WTC11 (cell line): Measurements from ENCODE around the gene ZNHIT1. TPM values are rescaled to one million over a fixed set of nuclear protein-coding genes. Genes with fewer than 3 reads are reported as not detected.

Source experiments
- ATF1 ChIP-seq: sonication (generic); formaldehyde crosslinking; IDR thresholded peaks from 2 replicates; pipeline ENCODE4 v1.8.1; 2023; ENCODE audit warnings: mild to moderate bottlenecking, moderate library complexity, missing genetic modification reagents
- CREM ChIP-seq: sonication (generic); formaldehyde crosslinking; IDR thresholded peaks from 2 replicates; pipeline ENCODE4 v1.8.1; 2022; ENCODE audit warnings: mild to moderate bottlenecking, missing genetic modification reagents, moderate library complexity
- FOXK1 ChIP-seq: sonication (generic); formaldehyde crosslinking; IDR thresholded peaks from 2 replicates; pipeline ENCODE4 v1.8.0; 2022; ENCODE audit warnings: mild to moderate bottlenecking, moderate library complexity, missing genetic modification reagents
- GTF2I ChIP-seq: fragments of 250-450 bp; sonication (Bioruptor Pico); conservative IDR thresholded peaks from 2 replicates; pipeline ENCODE4 v1.4.0; 2021; ENCODE audit warnings: mild to moderate bottlenecking
- HMGA2 ChIP-seq: fragments of 250-450 bp; sonication (Bioruptor Pico); IDR thresholded peaks from 2 replicates; pipeline ENCODE4 v1.4.0; 2021; ENCODE audit warnings: mild to moderate bottlenecking, moderate library complexity
- NFATC4 ChIP-seq: fragments of 250-450 bp; sonication (Bioruptor Pico); IDR thresholded peaks from 2 replicates; pipeline ENCODE4 v1.9.0; 2021; ENCODE audit warnings: mild to moderate bottlenecking
- NFE2L1 ChIP-seq: sonication (generic); formaldehyde crosslinking; IDR thresholded peaks from 2 replicates; pipeline ENCODE4 v1.8.1; 2023; ENCODE audit warnings: missing genetic modification reagents
- NR2C2 ChIP-seq: sonication (generic); formaldehyde crosslinking; IDR thresholded peaks from 2 replicates; pipeline ENCODE4 v1.8.0; 2022; ENCODE audit warnings: mild to moderate bottlenecking, missing genetic modification reagents
- OVOL2 ChIP-seq: fragments of 250-450 bp; sonication (Bioruptor Pico); IDR thresholded peaks from 2 replicates; pipeline ENCODE4 v1.9.0; 2021; ENCODE audit warnings: mild to moderate bottlenecking, borderline replicate concordance
- RELA ChIP-seq: sonication (generic); formaldehyde crosslinking; IDR thresholded peaks from 2 replicates; pipeline ENCODE4 v1.8.1; 2022; ENCODE audit warnings: missing genetic modification reagents, mild to moderate bottlenecking, borderline replicate concordance
- RORB ChIP-seq: fragments of 250-450 bp; sonication (Bioruptor Pico); IDR thresholded peaks from 2 replicates; pipeline ENCODE4 v1.9.0; 2021; ENCODE audit warnings: mild to moderate bottlenecking
- TP53 ChIP-seq: sonication (generic); formaldehyde crosslinking; IDR thresholded peaks from 2 replicates; pipeline ENCODE4 v1.8.1; 2023; ENCODE audit warnings: mild to moderate bottlenecking, missing genetic modification reagents
- ZNF121 ChIP-seq: sonication (generic); formaldehyde crosslinking; IDR thresholded peaks from 2 replicates; pipeline ENCODE4 v1.8.0; 2023; ENCODE audit warnings: missing genetic modification reagents
- ZNF138 ChIP-seq: sonication (generic); formaldehyde crosslinking; conservative IDR thresholded peaks from 2 replicates; pipeline ENCODE4 v1.8.1; 2022; ENCODE audit warnings: mild to moderate bottlenecking, moderate library complexity, missing genetic modification reagents
- ZNF219 ChIP-seq: sonication (generic); formaldehyde crosslinking; IDR thresholded peaks from 2 replicates; pipeline ENCODE4 v1.8.0; 2023; ENCODE audit warnings: missing genetic modification reagents, mild to moderate bottlenecking, borderline replicate concordance
- ZNF232 ChIP-seq: sonication (generic); formaldehyde crosslinking; IDR thresholded peaks from 2 replicates; pipeline ENCODE4 v1.8.0; 2022; ENCODE audit warnings: mild to moderate bottlenecking, missing genetic modification reagents
- ZNF317 ChIP-seq: sonication (generic); formaldehyde crosslinking; IDR thresholded peaks from 2 replicates; pipeline ENCODE4 v1.8.1; 2023; ENCODE audit warnings: low read depth, mild to moderate bottlenecking, moderate library complexity, missing genetic modification reagents, borderline replicate concordance
- ZNF396 ChIP-seq: fragments of 250-450 bp; sonication (Bioruptor Pico); IDR thresholded peaks from 2 replicates; pipeline ENCODE4 v1.8.0; 2021; ENCODE audit warnings: mild to moderate bottlenecking, moderate library complexity, borderline replicate concordance
- ZNF423 ChIP-seq: fragments of 250-450 bp; sonication (Bioruptor Pico); IDR thresholded peaks from 2 replicates; pipeline ENCODE4 v2.1.2; 2022; ENCODE audit warnings: mild to moderate bottlenecking, moderate library complexity
- total RNA-seq: library from RNA; stranded (reverse); gene quantifications from 3 replicates; pipeline ENCODE4 v1.2.3, GENCODE V29; 2021
- TF ChIP-seq, protein P1 (sequence below): sonication (generic); formaldehyde crosslinking; IDR thresholded peaks from 2 replicates; pipeline ENCODE4 v1.8.1; 2022; ENCODE audit warnings: missing genetic modification reagents, borderline replicate concordance
- TF ChIP-seq, protein P2 (sequence below): sonication (generic); formaldehyde crosslinking; IDR thresholded peaks from 2 replicates; pipeline ENCODE4 v1.8.1; 2022; ENCODE audit warnings: low read depth, mild to moderate bottlenecking, moderate library complexity, missing genetic modification reagents, borderline replicate concordance
- TF ChIP-seq, protein P3 (sequence below): sonication (generic); formaldehyde crosslinking; IDR thresholded peaks from 2 replicates; pipeline ENCODE4 v1.8.0; 2023; ENCODE audit warnings: missing genetic modification reagents
- TF ChIP-seq, protein P4 (sequence below): sonication (generic); formaldehyde crosslinking; IDR thresholded peaks from 2 replicates; pipeline ENCODE4 v1.8.0; 2022; ENCODE audit warnings: mild to moderate bottlenecking, missing genetic modification reagents
- TF ChIP-seq, protein P5 (sequence below): sonication (generic); formaldehyde crosslinking; IDR thresholded peaks from 2 replicates; pipeline ENCODE4 v1.8.1; 2023; ENCODE audit warnings: mild to moderate bottlenecking, missing genetic modification reagents
- TF ChIP-seq, protein P6 (sequence below): fragments of 250-450 bp; sonication (Bioruptor Pico); IDR thresholded peaks from 2 replicates; pipeline ENCODE4 v1.9.0; 2021; ENCODE audit warnings: mild to moderate bottlenecking
- TF ChIP-seq, protein P7 (sequence below): sonication (generic); formaldehyde crosslinking; IDR thresholded peaks from 2 replicates; pipeline ENCODE4 v1.8.1; 2022; ENCODE audit warnings: mild to moderate bottlenecking, moderate library complexity, missing genetic modification reagents
- TF ChIP-seq, protein P8 (sequence below): sonication (generic); formaldehyde crosslinking; IDR thresholded peaks from 2 replicates; pipeline ENCODE4 v1.8.0; 2022; ENCODE audit warnings: missing genetic modification reagents

ZNHIT1 gene
- total RNA-seq, 1 experiment from 2014 or later, result 63.9 TPM

DNA sequence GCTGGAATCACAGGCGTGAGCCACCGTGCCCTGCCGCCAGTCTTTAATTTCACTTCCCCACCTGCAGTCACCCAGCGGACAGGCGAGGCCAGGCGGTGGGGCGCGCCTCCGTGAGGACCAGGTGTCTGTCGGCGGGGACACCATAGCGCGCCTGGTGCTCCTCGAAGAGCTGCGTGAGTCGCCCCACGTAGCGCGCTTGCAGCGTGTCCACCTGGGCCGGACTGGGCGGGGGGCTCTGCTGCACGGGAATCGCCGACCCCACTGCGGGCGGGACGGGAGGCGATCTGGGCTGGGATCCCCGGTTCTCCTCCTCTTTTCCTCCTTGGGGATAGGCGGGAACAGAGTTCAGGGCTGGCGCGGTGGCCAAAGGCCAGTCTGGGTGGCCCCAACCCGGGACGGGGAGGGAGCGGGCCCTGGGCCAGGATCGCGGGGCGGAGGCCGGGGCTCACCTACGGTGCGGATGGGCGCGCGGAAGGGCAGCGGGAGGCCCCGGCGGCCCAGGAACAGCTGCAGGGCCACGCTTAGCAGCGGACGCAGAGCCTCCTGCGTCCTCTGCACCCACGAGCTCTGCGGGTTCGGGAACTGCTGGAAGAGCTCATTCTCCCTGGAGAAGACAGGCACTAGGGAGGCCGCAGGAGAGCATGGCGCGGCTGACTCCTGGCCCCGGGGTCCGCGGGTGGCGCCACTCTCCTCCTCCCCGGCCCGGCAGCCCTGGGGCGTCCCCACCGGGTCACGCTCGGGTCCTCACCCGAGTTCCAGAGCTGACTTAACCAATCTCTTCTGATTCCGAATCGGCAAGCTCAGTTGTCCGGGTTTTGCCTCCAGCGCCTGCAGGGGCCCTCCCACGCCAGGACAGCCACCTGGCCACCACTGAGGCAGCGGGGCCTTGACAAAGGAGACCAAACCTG, 16.0 kb upstream of the ZNHIT1 start (continued):
- TF ChIP-seq, protein P1, sequence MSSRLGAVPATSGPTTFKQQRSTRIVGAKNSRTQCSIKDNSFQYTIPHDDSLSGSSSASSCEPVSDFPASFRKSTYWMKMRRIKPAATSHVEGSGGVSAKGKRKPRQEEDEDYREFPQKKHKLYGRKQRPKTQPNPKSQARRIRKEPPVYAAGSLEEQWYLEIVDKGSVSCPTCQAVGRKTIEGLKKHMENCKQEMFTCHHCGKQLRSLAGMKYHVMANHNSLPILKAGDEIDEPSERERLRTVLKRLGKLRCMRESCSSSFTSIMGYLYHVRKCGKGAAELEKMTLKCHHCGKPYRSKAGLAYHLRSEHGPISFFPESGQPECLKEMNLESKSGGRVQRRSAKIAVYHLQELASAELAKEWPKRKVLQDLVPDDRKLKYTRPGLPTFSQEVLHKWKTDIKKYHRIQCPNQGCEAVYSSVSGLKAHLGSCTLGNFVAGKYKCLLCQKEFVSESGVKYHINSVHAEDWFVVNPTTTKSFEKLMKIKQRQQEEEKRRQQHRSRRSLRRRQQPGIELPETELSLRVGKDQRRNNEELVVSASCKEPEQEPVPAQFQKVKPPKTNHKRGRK (CRISPR knock-in tag), result no peak
- TF ChIP-seq ZNF232 (CRISPR knock-in tag) (no peak), RELA (peak; percentile 69; the same call in 1 of the 2 replicates), NFE2L1 (CRISPR knock-in tag) (no peak), ZNF121 (CRISPR knock-in tag) (no peak), RORB (CRISPR knock-in tag) (no peak), ATF1 (CRISPR knock-in tag) (no peak), ZNF423 (CRISPR knock-in tag) (0 out of 2 replicates have a peak, but pooled peaks have one; percentile 14), HMGA2 (CRISPR knock-in tag) (no peak), ZNF219 (CRISPR knock-in tag) (no peak), ZNF138 (0 out of 2 replicates have a peak, but pooled peaks have one; percentile 29), ZNF317 (no peak), ZNF396 (CRISPR knock-in tag) (no peak), TP53 (peak; percentile 34; the same call in 1 of the 2 replicates), CREM (CRISPR knock-in tag) (no peak), NFATC4 (CRISPR knock-in tag) (no peak), OVOL2 (no peak), NR2C2 (no peak), GTF2I (CRISPR knock-in tag) (no peak), FOXK1 (no peak)
- TF ChIP-seq, protein P2, sequence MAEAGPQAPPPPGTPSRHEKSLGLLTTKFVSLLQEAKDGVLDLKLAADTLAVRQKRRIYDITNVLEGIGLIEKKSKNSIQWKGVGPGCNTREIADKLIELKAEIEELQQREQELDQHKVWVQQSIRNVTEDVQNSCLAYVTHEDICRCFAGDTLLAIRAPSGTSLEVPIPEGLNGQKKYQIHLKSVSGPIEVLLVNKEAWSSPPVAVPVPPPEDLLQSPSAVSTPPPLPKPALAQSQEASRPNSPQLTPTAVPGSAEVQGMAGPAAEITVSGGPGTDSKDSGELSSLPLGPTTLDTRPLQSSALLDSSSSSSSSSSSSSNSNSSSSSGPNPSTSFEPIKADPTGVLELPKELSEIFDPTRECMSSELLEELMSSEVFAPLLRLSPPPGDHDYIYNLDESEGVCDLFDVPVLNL, result no peak
- TF ChIP-seq, protein P3, sequence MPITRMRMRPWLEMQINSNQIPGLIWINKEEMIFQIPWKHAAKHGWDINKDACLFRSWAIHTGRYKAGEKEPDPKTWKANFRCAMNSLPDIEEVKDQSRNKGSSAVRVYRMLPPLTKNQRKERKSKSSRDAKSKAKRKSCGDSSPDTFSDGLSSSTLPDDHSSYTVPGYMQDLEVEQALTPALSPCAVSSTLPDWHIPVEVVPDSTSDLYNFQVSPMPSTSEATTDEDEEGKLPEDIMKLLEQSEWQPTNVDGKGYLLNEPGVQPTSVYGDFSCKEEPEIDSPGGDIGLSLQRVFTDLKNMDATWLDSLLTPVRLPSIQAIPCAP (CRISPR knock-in tag), result no peak
- TF ChIP-seq, protein P4, sequence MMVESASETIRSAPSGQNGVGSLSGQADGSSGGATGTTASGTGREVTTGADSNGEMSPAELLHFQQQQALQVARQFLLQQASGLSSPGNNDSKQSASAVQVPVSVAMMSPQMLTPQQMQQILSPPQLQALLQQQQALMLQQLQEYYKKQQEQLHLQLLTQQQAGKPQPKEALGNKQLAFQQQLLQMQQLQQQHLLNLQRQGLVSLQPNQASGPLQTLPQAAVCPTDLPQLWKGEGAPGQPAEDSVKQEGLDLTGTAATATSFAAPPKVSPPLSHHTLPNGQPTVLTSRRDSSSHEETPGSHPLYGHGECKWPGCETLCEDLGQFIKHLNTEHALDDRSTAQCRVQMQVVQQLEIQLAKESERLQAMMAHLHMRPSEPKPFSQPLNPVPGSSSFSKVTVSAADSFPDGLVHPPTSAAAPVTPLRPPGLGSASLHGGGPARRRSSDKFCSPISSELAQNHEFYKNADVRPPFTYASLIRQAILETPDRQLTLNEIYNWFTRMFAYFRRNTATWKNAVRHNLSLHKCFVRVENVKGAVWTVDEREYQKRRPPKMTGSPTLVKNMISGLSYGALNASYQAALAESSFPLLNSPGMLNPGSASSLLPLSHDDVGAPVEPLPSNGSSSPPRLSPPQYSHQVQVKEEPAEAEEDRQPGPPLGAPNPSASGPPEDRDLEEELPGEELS (CRISPR knock-in tag), result no peak
- TF ChIP-seq, protein P5, sequence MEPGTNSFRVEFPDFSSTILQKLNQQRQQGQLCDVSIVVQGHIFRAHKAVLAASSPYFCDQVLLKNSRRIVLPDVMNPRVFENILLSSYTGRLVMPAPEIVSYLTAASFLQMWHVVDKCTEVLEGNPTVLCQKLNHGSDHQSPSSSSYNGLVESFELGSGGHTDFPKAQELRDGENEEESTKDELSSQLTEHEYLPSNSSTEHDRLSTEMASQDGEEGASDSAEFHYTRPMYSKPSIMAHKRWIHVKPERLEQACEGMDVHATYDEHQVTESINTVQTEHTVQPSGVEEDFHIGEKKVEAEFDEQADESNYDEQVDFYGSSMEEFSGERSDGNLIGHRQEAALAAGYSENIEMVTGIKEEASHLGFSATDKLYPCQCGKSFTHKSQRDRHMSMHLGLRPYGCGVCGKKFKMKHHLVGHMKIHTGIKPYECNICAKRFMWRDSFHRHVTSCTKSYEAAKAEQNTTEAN, result peak; percentile 64; the same call in 1 of the 2 replicates
- TF ChIP-seq, protein P6, sequence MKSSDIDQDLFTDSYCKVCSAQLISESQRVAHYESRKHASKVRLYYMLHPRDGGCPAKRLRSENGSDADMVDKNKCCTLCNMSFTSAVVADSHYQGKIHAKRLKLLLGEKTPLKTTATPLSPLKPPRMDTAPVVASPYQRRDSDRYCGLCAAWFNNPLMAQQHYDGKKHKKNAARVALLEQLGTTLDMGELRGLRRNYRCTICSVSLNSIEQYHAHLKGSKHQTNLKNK (CRISPR knock-in tag), result no peak
- TF ChIP-seq, protein P7, sequence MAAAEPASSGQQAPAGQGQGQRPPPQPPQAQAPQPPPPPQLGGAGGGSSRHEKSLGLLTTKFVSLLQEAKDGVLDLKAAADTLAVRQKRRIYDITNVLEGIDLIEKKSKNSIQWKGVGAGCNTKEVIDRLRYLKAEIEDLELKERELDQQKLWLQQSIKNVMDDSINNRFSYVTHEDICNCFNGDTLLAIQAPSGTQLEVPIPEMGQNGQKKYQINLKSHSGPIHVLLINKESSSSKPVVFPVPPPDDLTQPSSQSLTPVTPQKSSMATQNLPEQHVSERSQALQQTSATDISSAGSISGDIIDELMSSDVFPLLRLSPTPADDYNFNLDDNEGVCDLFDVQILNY (CRISPR knock-in tag), result 0 out of 2 replicates have a peak, but pooled peaks have one; percentile 31
- TF ChIP-seq, protein P8, sequence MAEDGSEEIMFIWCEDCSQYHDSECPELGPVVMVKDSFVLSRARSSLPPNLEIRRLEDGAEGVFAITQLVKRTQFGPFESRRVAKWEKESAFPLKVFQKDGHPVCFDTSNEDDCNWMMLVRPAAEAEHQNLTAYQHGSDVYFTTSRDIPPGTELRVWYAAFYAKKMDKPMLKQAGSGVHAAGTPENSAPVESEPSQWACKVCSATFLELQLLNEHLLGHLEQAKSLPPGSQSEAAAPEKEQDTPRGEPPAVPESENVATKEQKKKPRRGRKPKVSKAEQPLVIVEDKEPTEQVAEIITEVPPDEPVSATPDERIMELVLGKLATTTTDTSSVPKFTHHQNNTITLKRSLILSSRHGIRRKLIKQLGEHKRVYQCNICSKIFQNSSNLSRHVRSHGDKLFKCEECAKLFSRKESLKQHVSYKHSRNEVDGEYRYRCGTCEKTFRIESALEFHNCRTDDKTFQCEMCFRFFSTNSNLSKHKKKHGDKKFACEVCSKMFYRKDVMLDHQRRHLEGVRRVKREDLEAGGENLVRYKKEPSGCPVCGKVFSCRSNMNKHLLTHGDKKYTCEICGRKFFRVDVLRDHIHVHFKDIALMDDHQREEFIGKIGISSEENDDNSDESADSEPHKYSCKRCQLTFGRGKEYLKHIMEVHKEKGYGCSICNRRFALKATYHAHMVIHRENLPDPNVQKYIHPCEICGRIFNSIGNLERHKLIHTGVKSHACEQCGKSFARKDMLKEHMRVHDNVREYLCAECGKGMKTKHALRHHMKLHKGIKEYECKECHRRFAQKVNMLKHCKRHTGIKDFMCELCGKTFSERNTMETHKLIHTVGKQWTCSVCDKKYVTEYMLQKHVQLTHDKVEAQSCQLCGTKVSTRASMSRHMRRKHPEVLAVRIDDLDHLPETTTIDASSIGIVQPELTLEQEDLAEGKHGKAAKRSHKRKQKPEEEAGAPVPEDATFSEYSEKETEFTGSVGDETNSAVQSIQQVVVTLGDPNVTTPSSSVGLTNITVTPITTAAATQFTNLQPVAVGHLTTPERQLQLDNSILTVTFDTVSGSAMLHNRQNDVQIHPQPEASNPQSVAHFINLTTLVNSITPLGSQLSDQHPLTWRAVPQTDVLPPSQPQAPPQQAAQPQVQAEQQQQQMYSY (CRISPR knock-in tag), result peak; percentile 90
